Renal cortical epithelial cell (primary cell): ENCODE results near the gene PALLD. TPM values are rescaled to one million over a fixed set of nuclear protein-coding genes. Genes with fewer than 3 reads are reported as not detected.
"Not testable (repeated sequence)": the region's sequence is repeated elsewhere in the genome, so short reads cannot be mapped to it uniquely, and the experiment has no call there.

Experiments
- DNase-seq: peaks from one replicate; pipeline ENCODE4 v3.0.0-alpha.2; 2011; ENCODE audit warnings: low read depth
- total RNA-seq: library from RNA; depleted of rRNA; stranded (reverse); fragments of >200 nt; gene quantifications from 2 replicates; pipeline ENCODE4 v1.2.3, GENCODE V29; 2014

PALLD gene
- total RNA-seq, 1 donor from 2014 or later = 278 TPM

- no peak for DNase-seq
These were observed 5.3 kb upstream of the PALLD start for GRCh38 chr4:168491563-168491962.

GRCh38 chr4:168498251-168498650, 1.4 kb downstream of the PALLD start:
- DNase-seq = no peak

GRCh38 chr4:168499241-168499640, 2.4 kb downstream of the PALLD start:
- no peak for DNase-seq

GRCh38 chr4:168501407-168501806, 4.6 kb downstream of the PALLD start:
- DNase-seq = no peak

- DNase-seq = no peak
These were observed 6.0 kb downstream of the PALLD start for GRCh38 chr4:168502861-168503260.

GRCh38 chr4:168503652-168504362, 7.0 kb downstream of the PALLD start:
- no peak for DNase-seq

GRCh38 chr4:168504526-168504925, 7.7 kb downstream of the PALLD start:
- DNase-seq = no peak

- DNase-seq = peak; percentile 14
These were observed 9.2 kb downstream of the PALLD start for GRCh38 chr4:168506014-168506413.

- DNase-seq = peak; percentile 31
These were observed 10.4 kb downstream of the PALLD start for GRCh38 chr4:168507178-168507815.

GRCh38 chr4:168508683-168509082, 11.8 kb downstream of the PALLD start:
- no peak for DNase-seq

GRCh38 chr4:168509786-168510185, 12.9 kb downstream of the PALLD start:
- DNase-seq = peak; percentile 88

GRCh38 chr4:168511780-168512489, 15.1 kb downstream of the PALLD start:
- no peak for DNase-seq

GRCh38 chr4:168513826-168514225, 17.0 kb downstream of the PALLD start:
- DNase-seq = not testable (repeated sequence)

- peak; percentile 30 for DNase-seq
These were observed 17.5 kb downstream of the PALLD start for GRCh38 chr4:168514249-168514852.

- DNase-seq = no peak
These were observed 18.6 kb downstream of the PALLD start for GRCh38 chr4:168515222-168516011.

- no peak for DNase-seq
These were observed 20.0 kb downstream of the PALLD start for GRCh38 chr4:168516841-168517240.

- DNase-seq = no peak
These were observed 22.7 kb downstream of the PALLD start for GRCh38 chr4:168519576-168519975.

GRCh38 chr4:168521721-168522120, 24.9 kb downstream of the PALLD start:
- DNase-seq = no peak

GRCh38 chr4:168522356-168522755, 25.5 kb downstream of the PALLD start:
- peak; percentile 84 for DNase-seq

- no peak for DNase-seq
These were observed 26.1 kb downstream of the PALLD start for GRCh38 chr4:168522829-168523489.

GRCh38 chr4:168524006-168524405, 27.2 kb downstream of the PALLD start:
- peak; percentile 97 for DNase-seq
